HepG2 (cell line): ENCODE measurements around the gene ESF1.

Experiments used
- LCORL ChIP-seq, 2 experiments: fragments of 450-650 bp in 1 of 2; sonication (generic) in 1 of 2; formaldehyde crosslinking in 1 of 2; IDR thresholded peaks; 2 replicates each; pipeline versions ENCODE4 v1.5.0 to v1.6.1; 2017 to 2020; ENCODE audit warnings: antibody characterized with exemption in 1 of 2, missing genetic modification reagents in 1 of 2
- MAX ChIP-seq: IDR thresholded peaks from 2 replicates; pipeline ENCODE4 v1.6.1; 2012; ENCODE audit warnings: inconsistent platforms
- MEF2D ChIP-seq: sonication (generic); formaldehyde crosslinking; IDR thresholded peaks from 2 replicates; pipeline ENCODE4 v1.5.1; 2020; ENCODE audit warnings: mild to moderate bottlenecking, missing genetic modification reagents
- TCF7L2 ChIP-seq: IDR thresholded peaks from 2 replicates; pipeline ENCODE4 v1.6.1; 2011; ENCODE audit warnings: mild to moderate bottlenecking, low read depth, low read length, moderate library complexity

GRCh38 chr20:13765868-13766416, 18.8 kb downstream of the ESF1 start:
- TF ChIP-seq TCF7L2 = no peak
- no peak for TF ChIP-seq MEF2D (CRISPR knock-in tag)
- TF ChIP-seq MAX = no peak
- TF ChIP-seq LCORL (IDR thresholded peaks at IDR 0.05) = no peak
- no peak for TF ChIP-seq LCORL (CRISPR knock-in tag; IDR thresholded peaks at IDR 0.05)
